Measurements from ENCODE around the gene TCERG1L. TPM values are rescaled to one million over a fixed set of nuclear protein-coding genes. Genes with fewer than 3 reads are reported as not detected.

TCERG1L gene
- total RNA-seq, 4 donors from 2014 or later: 0.12 TPM; not detected in 3

DNA sequence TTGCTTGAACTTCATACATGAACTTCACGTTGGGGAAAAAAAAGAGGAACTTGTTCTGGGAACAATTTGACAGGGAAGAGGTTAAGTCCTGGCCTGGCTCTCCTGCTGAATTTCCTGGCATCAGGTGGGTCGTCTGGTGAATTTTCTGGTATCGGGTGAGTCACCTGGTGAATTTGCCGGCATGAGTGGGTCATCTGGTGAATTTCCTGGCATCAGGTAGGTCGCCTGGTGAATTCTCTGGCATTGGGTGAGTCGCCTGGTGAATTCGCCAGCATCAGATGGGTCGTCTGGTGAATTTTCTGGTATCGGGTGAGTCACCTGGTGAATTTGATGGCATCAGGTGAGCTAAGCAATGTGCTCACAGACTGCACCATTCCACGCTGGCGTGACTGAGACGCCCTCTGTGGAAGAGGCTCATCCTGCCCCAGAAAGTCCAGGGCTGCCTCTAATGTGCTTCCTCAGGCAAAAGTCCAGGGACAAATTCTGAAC, 255.4 kb downstream of the TCERG1L start:
- no peak for ATAC-seq
- H3K36me3 ChIP-seq: no peaks in the 10 kb centered on the region
- H3K27me3 ChIP-seq: peaks cover 24% of the 10 kb centered on the region
- H3K4me3 ChIP-seq: no peak overlapping the region
- WGBS, 2 donors (ENCODE audit: low coverage in 1 of 2): 59% methylated on average over 5 of the region's 12 CpGs; no CpG with 5 or more reads in 1 of the 2 donors
- H3K4me1 ChIP-seq: no peaks in the 10 kb centered on the region
- no peak overlapping the region for H3K27ac ChIP-seq
- H3K9me3 ChIP-seq: peaks cover 0 to 23% (median 0%) of the 10 kb centered on the region in 3 donors
- TF ChIP-seq POLR2A (IDR thresholded peaks at IDR 0.05) (no peak), EP300 (IDR thresholded peaks at IDR 0.05) (no peak), POLR2AphosphoS5 (IDR thresholded peaks at IDR 0.05) (no peak)
- TF ChIP-seq, protein P1, sequence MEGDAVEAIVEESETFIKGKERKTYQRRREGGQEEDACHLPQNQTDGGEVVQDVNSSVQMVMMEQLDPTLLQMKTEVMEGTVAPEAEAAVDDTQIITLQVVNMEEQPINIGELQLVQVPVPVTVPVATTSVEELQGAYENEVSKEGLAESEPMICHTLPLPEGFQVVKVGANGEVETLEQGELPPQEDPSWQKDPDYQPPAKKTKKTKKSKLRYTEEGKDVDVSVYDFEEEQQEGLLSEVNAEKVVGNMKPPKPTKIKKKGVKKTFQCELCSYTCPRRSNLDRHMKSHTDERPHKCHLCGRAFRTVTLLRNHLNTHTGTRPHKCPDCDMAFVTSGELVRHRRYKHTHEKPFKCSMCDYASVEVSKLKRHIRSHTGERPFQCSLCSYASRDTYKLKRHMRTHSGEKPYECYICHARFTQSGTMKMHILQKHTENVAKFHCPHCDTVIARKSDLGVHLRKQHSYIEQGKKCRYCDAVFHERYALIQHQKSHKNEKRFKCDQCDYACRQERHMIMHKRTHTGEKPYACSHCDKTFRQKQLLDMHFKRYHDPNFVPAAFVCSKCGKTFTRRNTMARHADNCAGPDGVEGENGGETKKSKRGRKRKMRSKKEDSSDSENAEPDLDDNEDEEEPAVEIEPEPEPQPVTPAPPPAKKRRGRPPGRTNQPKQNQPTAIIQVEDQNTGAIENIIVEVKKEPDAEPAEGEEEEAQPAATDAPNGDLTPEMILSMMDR (IDR thresholded peaks at IDR 0.05): no peak

DNA sequence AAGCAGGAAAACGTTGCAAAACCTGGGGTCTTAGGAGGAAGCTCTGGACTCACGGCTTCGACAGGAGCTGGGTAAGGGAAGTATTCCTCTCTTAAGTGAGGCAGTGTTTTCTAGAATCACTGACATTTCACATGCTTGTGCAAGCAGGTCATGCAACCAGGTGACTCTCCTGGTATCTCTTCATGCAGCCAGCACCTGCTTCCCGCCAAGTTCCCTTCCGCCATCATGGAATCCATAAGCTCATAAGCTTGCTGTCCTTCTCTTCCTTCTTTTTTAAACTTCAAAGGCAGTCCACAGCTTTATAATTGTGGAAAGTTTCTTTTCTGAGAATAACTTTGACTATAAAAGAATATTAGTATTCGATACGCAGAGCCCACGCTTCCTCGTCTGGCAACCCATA, 256.1 kb downstream of the TCERG1L start:
- H3K36me3 ChIP-seq: no peaks in the 10 kb centered on the region
- no peak overlapping the region for H3K27ac ChIP-seq
- no peaks in the 10 kb centered on the region for H3K4me1 ChIP-seq
- TF ChIP-seq EP300 (IDR thresholded peaks at IDR 0.05): no peak
- TF ChIP-seq POLR2A (IDR thresholded peaks at IDR 0.05): no peak
- TF ChIP-seq, protein P1 (IDR thresholded peaks at IDR 0.05): no peak
- TF ChIP-seq POLR2AphosphoS5 (IDR thresholded peaks at IDR 0.05): no peak
- no peak overlapping the region for H3K4me3 ChIP-seq
- H3K27me3 ChIP-seq: peaks cover 24% of the 10 kb centered on the region
- peaks cover 0 to 23% (median 0%) of the 10 kb centered on the region in 3 donors for H3K9me3 ChIP-seq
- 58 to 70% methylated on average over 5 to 9 of the region's 9 CpGs for whole genome bisulfite sequencing, 2 donors (ENCODE audit: low coverage in 1 of 2)
- no peak for ATAC-seq

DNA sequence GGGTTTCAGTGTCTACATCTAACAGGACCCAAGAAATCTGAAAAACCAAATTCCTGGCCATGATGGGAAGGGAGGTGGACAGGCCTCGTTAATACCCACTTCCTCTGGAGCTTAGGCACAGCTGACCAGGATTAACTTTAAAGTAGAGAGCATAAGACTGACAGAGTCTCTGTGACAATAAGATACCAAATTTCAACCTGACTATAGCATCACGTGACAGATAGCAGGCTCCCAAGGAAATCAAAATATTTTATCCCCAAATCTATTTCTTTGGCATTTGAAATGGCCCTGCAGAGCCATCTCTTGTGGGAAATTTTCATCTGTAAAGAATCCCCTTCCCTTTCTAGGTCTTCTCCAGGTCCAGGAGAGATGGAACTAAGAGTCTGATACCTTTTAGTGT, 258.3 kb downstream of the TCERG1L start:
- H3K4me3 ChIP-seq: no peak overlapping the region
- H3K27ac ChIP-seq: no peak overlapping the region
- H3K9me3 ChIP-seq: peaks cover 0 to 11% (median 0%) of the 10 kb centered on the region in 3 donors
- no peak for ATAC-seq
- H3K4me1 ChIP-seq: no peaks in the 10 kb centered on the region
- no peaks in the 10 kb centered on the region for H3K36me3 ChIP-seq
- no peak for TF ChIP-seq POLR2A (IDR thresholded peaks at IDR 0.05)
- no peak for TF ChIP-seq POLR2AphosphoS5 (IDR thresholded peaks at IDR 0.05)
- TF ChIP-seq EP300 (IDR thresholded peaks at IDR 0.05): no peak
- TF ChIP-seq, protein P1 (IDR thresholded peaks at IDR 0.05): no peak
- peaks cover 34% of the 10 kb centered on the region for H3K27me3 ChIP-seq
- WGBS, 2 donors (ENCODE audit: low coverage in 1 of 2): 71 to 76% methylated on average over 2 of the region's 2 CpGs

DNA sequence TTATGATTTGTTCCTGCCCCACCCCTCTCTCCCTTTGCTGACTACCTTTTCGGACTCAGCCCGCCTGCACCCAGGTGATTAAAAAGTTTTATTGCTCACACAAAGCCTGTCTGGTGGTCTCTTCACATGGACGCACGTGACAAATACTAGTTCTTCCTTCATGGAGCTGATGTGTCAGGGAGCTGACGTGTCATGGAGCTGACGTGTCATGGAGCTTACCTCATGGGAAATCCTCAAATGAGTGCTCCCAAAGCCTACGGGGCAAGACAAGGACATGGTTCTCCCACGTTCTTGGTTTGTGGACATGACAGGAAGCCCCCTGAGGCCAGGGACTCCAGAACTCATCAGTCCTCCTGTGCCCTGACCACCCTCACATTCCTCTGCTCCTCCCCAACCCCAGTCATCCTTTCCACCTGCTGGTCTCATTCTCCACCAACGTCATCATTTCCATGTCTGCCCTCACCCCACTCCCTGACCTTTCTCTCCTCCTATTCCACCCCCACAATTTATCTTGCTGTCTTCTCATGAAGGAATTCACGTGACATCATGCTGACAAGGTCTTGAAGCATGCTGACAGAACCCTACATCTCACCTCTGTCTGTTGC, 261.3 kb downstream of the TCERG1L start:
- 76 to 96% methylated on average over 6 to 8 of the region's 10 CpGs for WGBS, 2 donors (ENCODE audit: low coverage in 1 of 2)
- TF ChIP-seq, protein P1 (IDR thresholded peaks at IDR 0.05): no peak
- TF ChIP-seq POLR2A (IDR thresholded peaks at IDR 0.05): no peak
- no peak for TF ChIP-seq EP300 (IDR thresholded peaks at IDR 0.05)
- TF ChIP-seq POLR2AphosphoS5 (IDR thresholded peaks at IDR 0.05): no peak
- H3K27me3 ChIP-seq: peaks cover 32% of the 10 kb centered on the region
- peaks cover 0 to 9% (median 0%) of the 10 kb centered on the region in 3 donors for H3K9me3 ChIP-seq
- no peak for ATAC-seq
- H3K4me3 ChIP-seq: no peak overlapping the region
- H3K27ac ChIP-seq: no peak overlapping the region
- H3K4me1 ChIP-seq: no peaks in the 10 kb centered on the region
- H3K36me3 ChIP-seq: no peaks in the 10 kb centered on the region

DNA sequence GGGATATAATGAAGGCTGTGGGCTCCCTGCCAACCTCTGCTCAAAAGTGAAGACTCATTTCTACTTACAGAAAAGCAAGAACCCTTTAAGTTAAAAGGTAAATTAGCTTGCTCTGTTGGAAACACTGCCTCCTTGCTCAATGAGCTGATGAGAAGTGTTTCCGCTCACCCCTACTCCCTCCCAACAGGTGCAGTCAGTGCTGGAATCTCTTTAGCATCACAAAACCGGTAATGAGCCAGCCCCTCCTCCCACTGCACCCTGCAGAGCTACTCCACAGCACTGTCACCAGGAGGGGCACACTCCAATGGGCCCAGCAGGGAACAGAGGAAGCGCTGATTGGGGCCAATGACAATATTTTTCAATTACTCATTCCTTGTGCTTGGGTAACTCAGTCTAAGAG, 262.5 kb downstream of the TCERG1L start:
- peaks cover 0 to 9% (median 0%) of the 10 kb centered on the region in 3 donors for H3K9me3 ChIP-seq
- H3K27ac ChIP-seq: no peak overlapping the region
- H3K27me3 ChIP-seq: peaks cover 45% of the 10 kb centered on the region
- no peaks in the 10 kb centered on the region for H3K36me3 ChIP-seq
- no peak overlapping the region for H3K4me3 ChIP-seq
- H3K4me1 ChIP-seq: no peaks in the 10 kb centered on the region
- ATAC-seq: no peak
- TF ChIP-seq, protein P1 (IDR thresholded peaks at IDR 0.05): no peak
- TF ChIP-seq EP300 (IDR thresholded peaks at IDR 0.05): no peak
- TF ChIP-seq POLR2A (IDR thresholded peaks at IDR 0.05): no peak
- TF ChIP-seq POLR2AphosphoS5 (IDR thresholded peaks at IDR 0.05): no peak
- 19% methylated on average over 3 of the region's 3 CpGs; no CpG with 5 or more reads in 1 of the 2 donors for WGBS, 2 donors (ENCODE audit: low coverage in 1 of 2)

Measured in gastroesophageal sphincter (tissue), 4 donors.